HepG2 (cell line): ENCODE results near the gene C3orf85. TPM values are rescaled to one million over a fixed set of nuclear protein-coding genes. Genes with fewer than 3 reads are reported as not detected.

Experiments used
- ATAC-seq: fragments of 200-7000 bp; cut with Tn5 transposase; 3 replicates; pipeline ENCODE4 v1.9.1; 2020; ENCODE audit warnings: mild to moderate bottlenecking, moderate library complexity
- BruUV-seq: library from RNA; stranded (reverse); fragments of 400-500 nt; replicated peaks from 2 replicates; lab custom pipeline; 2021; lab: Mats Ljungman, UMichigan
- CTCF ChIA-PET: fragments of 300-600 bp; formaldehyde crosslinking; extraction: SDS; loops from one replicate; lab custom pipeline; 2021; ENCODE audit warnings: low total read pairs, inconsistent platforms, low intra/inter-chr PET ratio; lab: Yijun Ruan, JAX
- POLR2A ChIA-PET: fragments of 350-600 bp; sonication (Branson Sonifier 250); formaldehyde crosslinking; loops from one replicate; lab custom pipeline; 2020; ENCODE audit warnings: antibody characterized with exemption, inconsistent platforms; lab: Yijun Ruan, JAX
- DNase-seq: peaks from one replicate; pipeline ENCODE4 v3.0.0-alpha.2; 2015; ENCODE audit warnings: low spot score
- FAIRE-seq: peaks from 3 replicates; lab custom pipeline; 2011; peaks lifted over from hg19 to GRCh38; lab: Jason Lieb, UNC
- H2AFZ ChIP-seq: one replicate; pipeline ENCODE4 v1.6.1; 2011; ENCODE audit warnings: low read length, inconsistent platforms
- H3K27ac ChIP-seq: fragments of 300-600 bp; 3 replicates; pipeline ENCODE4 v1.8.0; 2011; ENCODE audit warnings: mixed run types, mild to moderate bottlenecking, mixed read lengths, low read length, inconsistent platforms; ENCODE audit not compliant: insufficient read depth; ENCODE audit errors: extremely low read length
- H3K27me3 ChIP-seq, 2 experiments: fragments of 200-600 bp in 1 of 2; 2 replicates in 1 of 2; 3 replicates in 1 of 2; pipeline versions ENCODE4 v1.6.0 to v1.8.0; 2011; ENCODE audit warnings: low read length in 2 of 2, mild to moderate bottlenecking in 2 of 2, moderate library complexity in 2 of 2, inconsistent platforms in 1 of 2; ENCODE audit not compliant: insufficient read depth in 2 of 2, control insufficient read depth in 1 of 2
- H3K36me3 ChIP-seq, 2 experiments: fragments of 200-600 bp in 1 of 2; replicated peaks in 1 of 2; 2 replicates in 1 of 2; 3 replicates in 1 of 2; pipeline versions ENCODE4 v1.5.1 to v1.8.0; 2011; ENCODE audit warnings: low read length in 2 of 2, inconsistent platforms in 1 of 2; ENCODE audit not compliant: insufficient read depth in 2 of 2, control insufficient read depth in 1 of 2
- H3K4me1 ChIP-seq: 2 replicates; pipeline ENCODE4 v1.5.1; 2012; ENCODE audit warnings: low read length, inconsistent platforms; ENCODE audit not compliant: insufficient read depth
- H3K4me2 ChIP-seq: 2 replicates; pipeline ENCODE4 v1.6.0; 2011; ENCODE audit warnings: low read depth, low read length, inconsistent platforms
- H3K4me3 ChIP-seq, 3 experiments: fragments of 200-600 bp in 1 of 3; sonication (generic), shearing (Covaris generic) in 1 of 3; replicated peaks in 1 of 3; 2 replicates each; pipeline ENCODE4 v1.5.1; 2011 to 2016; ENCODE audit warnings: low read length in 3 of 3, inconsistent platforms in 2 of 3, low read depth in 2 of 3, mild to moderate bottlenecking in 2 of 3, control low read depth in 1 of 3, mixed read lengths in 1 of 3; ENCODE audit not compliant: insufficient read depth in 1 of 3
- H3K79me2 ChIP-seq: one replicate; pipeline ENCODE4 v1.6.1; 2011; ENCODE audit warnings: low read length, inconsistent platforms; ENCODE audit not compliant: insufficient read depth
- H3K9ac ChIP-seq: 2 replicates; pipeline ENCODE4 v1.6.0; 2011; ENCODE audit warnings: mild to moderate bottlenecking, low read depth, low read length, inconsistent platforms; ENCODE audit not compliant: insufficient read depth
- H3K9me3 ChIP-seq: 2 replicates; pipeline ENCODE4 v1.5.1; 2012; ENCODE audit warnings: mild to moderate bottlenecking, low read length
- H4K20me1 ChIP-seq: 2 replicates; pipeline ENCODE4 v1.6.0; 2011; ENCODE audit warnings: inconsistent platforms, mild to moderate bottlenecking, low read length, moderate library complexity; ENCODE audit not compliant: insufficient read depth
- CEBPZ ChIP-seq: IDR thresholded peaks from 2 replicates; pipeline ENCODE4 v1.6.1; 2012; ENCODE audit warnings: low read length, improper control_type of control experiment
- MAFF ChIP-seq: IDR thresholded peaks from 2 replicates; pipeline ENCODE4 v1.6.1; 2011; ENCODE audit warnings: low read depth, low read length, improper control_type of control experiment
- MAFK ChIP-seq, 2 experiments: IDR thresholded peaks in 1 of 2; conservative IDR thresholded peaks in 1 of 2; 2 replicates each; pipeline ENCODE4 v1.6.1; 2011; ENCODE audit warnings: improper control_type of control experiment in 2 of 2, low read length in 2 of 2
- SMC3 ChIP-seq: IDR thresholded peaks from 2 replicates; pipeline ENCODE4 v1.6.1; 2011; ENCODE audit warnings: low read length, improper control_type of control experiment
- STAG1 ChIP-seq: sonication (generic); formaldehyde crosslinking; IDR thresholded peaks from 2 replicates; pipeline ENCODE4 v1.4.0; 2020; ENCODE audit warnings: missing genetic modification reagents
- THYN1 ChIP-seq: sonication (generic); formaldehyde crosslinking; IDR thresholded peaks from 2 replicates; pipeline ENCODE4 v1.8.1; 2023; ENCODE audit warnings: low read depth, mild to moderate bottlenecking, moderate library complexity, missing genetic modification reagents, borderline replicate concordance
- ZIK1 ChIP-seq: sonication (generic); formaldehyde crosslinking; IDR thresholded peaks from 2 replicates; pipeline ENCODE4 v1.5.0; 2020; ENCODE audit warnings: mild to moderate bottlenecking, low read depth, missing genetic modification reagents, borderline replicate concordance
- ZNF337 ChIP-seq: sonication (generic); formaldehyde crosslinking; IDR thresholded peaks from 2 replicates; pipeline ENCODE4 v1.5.1; 2020; ENCODE audit warnings: missing genetic modification reagents, low read depth, mild to moderate bottlenecking, borderline replicate concordance
- WGBS: methylation state at CpG from one replicate; pipeline ENCODE4 v1.1.6; 2017; ENCODE audit warnings: low lambda C conversion rate; 5-methylcytosine and 5-hydroxymethylcytosine counted together
- in situ Hi-C: cut with HindIII; loops from 2 replicates; pipeline ENCODE4 v1.10.0; 2017; ENCODE audit warnings: low pct_unique_long_range_greater_than_20kb; ENCODE audit not compliant: extremely low pct_ligation_motif_present
- intact Hi-C: fragments of 100-400 bp; cut with micrococcal nuclease; formaldehyde crosslinking; loops from one replicate; pipeline ENCODE4 v1.10.0; 2022; ENCODE audit not compliant: unreplicated experiment
- polyA plus RNA-seq, 8 experiments: library from polyadenylated mRNA; depleted of rRNA in 3 of 8; stranded (reverse) in 7 of 8; unstranded in 1 of 8; fragments of >200 nt; fragmentation: Illumina TruSeq in 4 of 8; extraction: Trizol in 4 of 8; gene quantifications; 2 replicates each; pipeline versions ENCODE4 v1.2.1 to v1.2.3, GENCODE V29; 2011 to 2016; ENCODE audit warnings: low read depth in 4 of 8, missing spikeins in 1 of 8, mixed read lengths in 1 of 8; ENCODE audit not compliant: insufficient read depth in 1 of 8
- total RNA-seq, 5 experiments: library from RNA; depleted of rRNA; stranded (reverse); fragments of >200 nt; fragmentation: Illumina TruSeq; extraction: Trizol; gene quantifications; 2 replicates each; pipeline ENCODE4 v1.2.3, GENCODE V29; 2016; ENCODE audit warnings: low read depth in 1 of 5
- TF ChIP-seq, protein P1 (sequence below): sonication (generic); formaldehyde crosslinking; IDR thresholded peaks from 2 replicates; pipeline ENCODE4 v1.5.0; 2020; ENCODE audit warnings: mild to moderate bottlenecking, missing genetic modification reagents, moderate library complexity

C3orf85 gene
- total and polyA plus RNA-seq, 2 of the 13 experiments (the other 11 are each of a cell fraction or from before 2014, with no cell fraction given): not detected

DNA sequence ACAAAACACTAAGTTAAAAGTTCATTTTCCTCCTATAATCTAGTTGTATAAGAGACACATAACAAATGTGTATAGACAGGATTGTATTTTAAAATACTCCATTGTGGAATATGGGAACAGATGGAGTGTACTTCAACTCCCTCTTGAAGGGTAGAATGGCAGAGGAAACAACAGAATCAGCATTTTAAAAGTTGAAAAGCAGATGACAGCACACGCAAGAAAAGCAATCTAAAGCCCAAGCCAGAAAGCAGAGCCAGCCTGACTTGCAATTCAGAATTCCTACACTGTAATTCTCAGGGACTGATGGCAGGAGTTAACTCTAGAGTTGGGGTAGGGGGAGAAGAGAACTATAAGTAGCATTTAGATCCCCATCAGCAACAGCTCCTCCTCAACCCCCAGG, 41.4 kb upstream of the C3orf85 start (continued):
- TF ChIP-seq THYN1: no peak
- no peak for TF ChIP-seq CEBPZ

GRCh38 chr3:109098079-109098644, 38.4 kb upstream of the C3orf85 start:
- WGBS: 9% methylated on average over 5 of the region's 5 CpGs
- POLR2A ChIA-PET: no interaction called here
- H3K27me3 ChIP-seq: no peaks in the 10 kb centered on the region; a peak in 1 of 5 replicates
- H3K9me3 ChIP-seq: no peaks in the 10 kb centered on the region
- DNase-seq (peak; percentile 7), ATAC-seq (peak; percentile 97), FAIRE-seq (no peak)
- no peak overlapping the region for H2AFZ ChIP-seq
- H3K4me3 ChIP-seq: no peak overlapping the region
- H3K9ac ChIP-seq: no peak overlapping the region
- H3K4me1 ChIP-seq: no peaks in the 10 kb centered on the region
- no peak overlapping the region for H3K27ac ChIP-seq
- TF ChIP-seq MAFF (peak; percentile 56), ZIK1 (CRISPR knock-in tag) (no peak), SMC3 (peak; percentile 18; the same call in 1 of the 2 replicates), MAFK (conservative IDR thresholded peaks at IDR 0.05 in 1 of 2, IDR thresholded peaks at IDR 0.05 in 1 of 2; ENCODE audit: low read length in 2 of 2) (peak; percentile 55 to 68), STAG1 (peak; percentile 12; the same call in 1 of the 2 replicates), ZNF337 (no peak)
- TF ChIP-seq, protein P1, sequence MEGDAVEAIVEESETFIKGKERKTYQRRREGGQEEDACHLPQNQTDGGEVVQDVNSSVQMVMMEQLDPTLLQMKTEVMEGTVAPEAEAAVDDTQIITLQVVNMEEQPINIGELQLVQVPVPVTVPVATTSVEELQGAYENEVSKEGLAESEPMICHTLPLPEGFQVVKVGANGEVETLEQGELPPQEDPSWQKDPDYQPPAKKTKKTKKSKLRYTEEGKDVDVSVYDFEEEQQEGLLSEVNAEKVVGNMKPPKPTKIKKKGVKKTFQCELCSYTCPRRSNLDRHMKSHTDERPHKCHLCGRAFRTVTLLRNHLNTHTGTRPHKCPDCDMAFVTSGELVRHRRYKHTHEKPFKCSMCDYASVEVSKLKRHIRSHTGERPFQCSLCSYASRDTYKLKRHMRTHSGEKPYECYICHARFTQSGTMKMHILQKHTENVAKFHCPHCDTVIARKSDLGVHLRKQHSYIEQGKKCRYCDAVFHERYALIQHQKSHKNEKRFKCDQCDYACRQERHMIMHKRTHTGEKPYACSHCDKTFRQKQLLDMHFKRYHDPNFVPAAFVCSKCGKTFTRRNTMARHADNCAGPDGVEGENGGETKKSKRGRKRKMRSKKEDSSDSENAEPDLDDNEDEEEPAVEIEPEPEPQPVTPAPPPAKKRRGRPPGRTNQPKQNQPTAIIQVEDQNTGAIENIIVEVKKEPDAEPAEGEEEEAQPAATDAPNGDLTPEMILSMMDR (CRISPR knock-in tag): peak; percentile 41
- H3K4me2 ChIP-seq: no peak overlapping the region
- intact Hi-C loops (no loop called here), in situ Hi-C loops (no loop called here)
- CTCF ChIA-PET: no interaction called here
- H3K79me2 ChIP-seq: no peaks in the 10 kb centered on the region
- no peaks in the 10 kb centered on the region for H4K20me1 ChIP-seq
- H3K36me3 ChIP-seq: no peaks in the 10 kb centered on the region
- BruUV-seq: no TSS peak
